Stimulated activated CD8-positive, alpha-beta memory T cell treated with anti-CD3 and anti-CD28 coated beads, Interleukin-2, amount 100 ng/mL, for 1 hour (primary cell): Measurements from ENCODE around the gene CEACAM1.
"Not testable (repeated sequence)": the region's sequence is repeated elsewhere in the genome, so short reads cannot be mapped to it uniquely, and the experiment has no call there.

ENCODE experiments used
- DNase-seq, 2 donors: peaks; one replicate each; pipeline ENCODE4 v3.0.0-alpha.2; 2020; ENCODE audit warnings: low read depth in 2 of 2

Gene CEACAM1

DNA sequence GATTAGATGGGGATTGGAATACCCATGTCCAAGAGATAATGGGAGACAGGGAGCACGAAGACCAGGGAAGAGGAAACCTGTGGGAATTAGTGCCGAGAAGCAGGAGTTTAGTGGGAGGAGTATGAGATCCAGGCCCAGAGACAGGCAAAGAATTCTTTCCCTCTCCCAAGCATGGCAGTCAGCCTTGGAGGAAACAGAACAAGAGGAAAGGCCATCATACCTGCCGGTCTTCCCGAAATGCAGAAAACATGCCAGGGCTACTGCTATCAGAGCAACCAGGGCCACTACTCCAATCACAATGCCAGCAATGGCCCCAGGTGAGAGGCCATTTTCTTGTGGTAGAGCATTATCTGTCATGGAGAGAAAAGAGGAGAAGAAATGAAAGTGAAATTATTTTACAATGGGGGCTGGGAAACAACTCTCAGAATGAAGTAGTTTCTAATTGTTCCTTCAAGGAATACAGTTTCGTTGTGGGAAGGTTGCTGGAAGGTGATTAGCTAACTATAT is 16.1 kb downstream of the CEACAM1 start:
- DNase-seq, result no peak

- DNase-seq, result no peak
Measured at GRCh38 chr19:42511340-42511739, 16.9 kb downstream of the CEACAM1 start.

DNA sequence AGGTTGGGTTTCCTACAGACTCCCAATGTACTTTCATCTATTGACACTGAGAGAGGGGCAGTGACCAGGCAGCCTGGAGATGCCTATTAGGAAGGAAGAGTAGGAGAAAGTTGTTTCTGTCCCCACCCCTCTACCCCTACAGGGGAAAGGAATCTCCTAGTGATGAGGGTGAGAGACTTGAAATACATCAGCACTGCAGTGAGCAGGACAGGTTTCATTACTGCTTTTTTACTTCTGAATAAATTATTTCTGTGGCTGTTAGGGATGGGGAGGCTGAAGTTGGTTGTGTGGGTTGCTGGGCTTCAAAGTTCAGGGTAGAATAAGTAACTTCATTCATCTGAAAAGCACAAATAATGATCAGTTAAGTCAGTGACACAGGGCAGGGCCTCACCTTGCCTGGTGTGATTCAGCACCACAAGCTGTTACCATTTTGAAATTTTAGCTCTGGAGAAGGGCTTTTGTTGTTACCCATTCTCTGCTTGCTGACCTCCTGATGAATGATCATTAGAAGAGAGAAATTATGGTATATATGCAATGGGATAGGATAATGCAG is 19.3 kb downstream of the CEACAM1 start:
- DNase-seq, result no peak

GRCh38 chr19:42505066-42505465 is 23.2 kb downstream of the CEACAM1 start:
- DNase-seq, result no peak

DNA sequence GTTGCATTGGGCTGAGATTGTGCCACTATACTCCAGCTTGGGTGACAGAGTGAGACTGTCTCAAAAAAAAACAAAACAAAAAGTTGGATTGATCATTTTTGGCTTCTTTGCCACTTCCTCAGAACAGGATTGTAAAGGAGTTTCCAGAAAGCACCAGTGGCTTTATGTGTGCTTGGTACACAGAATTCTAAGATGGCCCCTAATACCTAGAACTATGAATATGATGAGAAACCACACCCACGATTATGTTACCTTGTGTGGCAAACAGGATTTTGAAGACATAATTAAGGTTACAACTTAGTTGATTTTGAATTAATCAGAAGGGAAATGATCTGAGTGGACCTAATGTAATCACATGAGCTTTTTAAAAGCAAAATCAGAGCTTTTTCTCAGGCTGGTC is 26.5 kb downstream of the CEACAM1 start:
- no peak for DNase-seq

- DNase-seq, result not testable (repeated sequence)
Measured at GRCh38 chr19:42501243-42501642, 27.0 kb downstream of the CEACAM1 start.

- no peak for DNase-seq
Measured at GRCh38 chr19:42498169-42498757, 30.0 kb downstream of the CEACAM1 start.

DNA sequence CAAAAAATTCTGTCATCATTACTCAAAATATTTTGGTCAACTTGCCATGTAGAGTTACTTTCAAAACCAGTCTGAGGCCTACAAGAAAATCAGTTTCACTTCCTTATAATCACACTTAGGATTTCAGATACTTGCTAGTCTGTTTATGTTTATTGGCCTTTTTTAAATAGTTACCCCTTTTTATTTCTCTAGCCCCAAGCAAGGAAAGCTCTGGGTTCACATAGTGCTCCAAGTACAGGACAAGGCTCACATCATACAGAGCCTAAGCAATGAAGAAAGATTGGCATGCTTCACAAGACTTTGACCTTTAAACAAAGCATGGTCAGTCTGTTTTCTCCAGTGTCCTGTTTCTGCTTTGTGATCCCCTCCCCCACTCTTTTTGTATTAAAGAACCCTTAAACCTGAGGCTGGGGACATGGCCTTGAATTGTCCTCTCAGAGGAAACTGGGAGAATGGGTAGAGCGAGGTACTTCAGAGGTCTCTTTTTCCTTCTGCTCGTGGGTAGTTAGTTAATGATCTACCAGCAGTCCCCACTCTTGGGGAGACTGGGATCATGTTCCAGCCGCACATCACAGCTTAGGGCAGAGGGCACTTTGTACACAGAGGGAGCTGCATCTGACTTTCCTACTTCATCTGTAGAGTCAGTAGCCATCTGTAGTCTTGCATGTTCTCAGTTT is 30.7 kb downstream of the CEACAM1 start:
- DNase-seq, result no peak

DNA sequence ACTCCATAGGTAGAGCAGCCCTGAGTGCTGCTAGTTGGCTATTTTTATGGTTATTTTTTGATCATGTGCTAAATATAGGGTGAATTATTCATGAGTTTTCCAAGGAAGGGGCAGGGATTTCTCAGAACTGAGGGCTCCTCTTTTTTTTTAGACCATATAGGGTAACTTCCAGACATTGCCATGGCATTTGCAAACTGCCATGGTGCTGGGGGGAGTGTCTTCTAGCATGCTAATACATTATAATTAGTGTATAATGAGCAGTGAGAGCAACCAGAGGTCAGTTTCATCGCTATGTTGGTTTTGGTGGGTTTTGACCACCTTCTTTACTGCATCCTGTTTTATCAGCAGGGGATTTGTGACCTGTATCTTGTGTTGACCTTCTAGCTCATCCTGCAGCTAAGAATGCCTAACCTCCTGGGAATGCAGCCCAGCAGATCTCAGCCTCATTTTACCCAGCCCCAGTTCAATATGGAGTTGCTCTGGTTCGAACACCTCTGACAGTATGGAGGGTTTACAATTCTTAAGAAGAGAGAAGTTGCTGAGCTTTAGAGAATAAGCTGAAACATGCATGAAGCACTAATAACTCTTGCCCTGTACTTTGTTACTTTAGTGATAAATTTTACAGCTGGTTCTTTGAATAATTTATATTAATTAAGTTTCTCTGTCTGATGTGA is 31.7 kb downstream of the CEACAM1 start:
- no peak for DNase-seq

DNA sequence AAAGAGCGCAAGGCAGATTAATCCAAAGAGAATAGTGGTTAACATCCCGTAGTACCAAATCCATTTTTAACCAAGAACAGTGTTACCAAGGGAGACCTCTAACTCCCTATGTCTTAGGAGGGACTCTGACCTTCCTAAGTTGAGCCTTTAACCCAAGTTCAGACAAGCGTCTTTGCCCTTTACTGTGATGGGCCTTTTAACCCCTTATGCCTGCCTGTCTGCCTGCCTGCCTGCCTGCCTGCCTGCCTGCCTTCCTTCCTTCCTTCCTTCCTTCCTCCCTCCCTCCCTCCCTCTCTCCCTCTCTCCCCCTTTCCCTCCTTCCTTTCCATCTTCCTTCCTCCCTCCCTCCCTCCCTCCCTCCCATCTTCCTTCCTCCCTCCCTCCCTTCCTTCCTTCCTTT is 32.6 kb downstream of the CEACAM1 start:
- DNase-seq, result no peak

DNA sequence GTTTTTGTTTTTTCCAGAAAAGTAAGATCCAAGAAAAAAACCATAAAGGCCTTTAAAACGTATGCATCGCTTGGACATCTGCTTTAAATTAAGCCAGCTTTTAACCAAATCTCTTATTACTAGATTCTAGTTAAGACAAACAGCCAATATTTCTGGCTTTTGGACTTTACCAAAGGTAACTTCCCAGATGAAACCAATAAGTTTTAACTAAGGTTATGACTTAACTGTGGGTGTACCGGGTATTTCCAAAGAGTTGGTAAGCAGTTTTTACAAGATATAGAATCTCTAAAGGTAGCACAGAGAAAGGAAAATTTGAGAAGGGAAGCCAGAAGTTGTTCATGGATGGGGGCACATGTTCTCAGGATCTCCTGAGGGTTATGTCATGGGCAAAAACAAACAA is 34.0 kb downstream of the CEACAM1 start:
- DNase-seq, result no peak

- no peak for DNase-seq
Measured at GRCh38 chr19:42488783-42489521, 39.3 kb downstream of the CEACAM1 start.

DNA sequence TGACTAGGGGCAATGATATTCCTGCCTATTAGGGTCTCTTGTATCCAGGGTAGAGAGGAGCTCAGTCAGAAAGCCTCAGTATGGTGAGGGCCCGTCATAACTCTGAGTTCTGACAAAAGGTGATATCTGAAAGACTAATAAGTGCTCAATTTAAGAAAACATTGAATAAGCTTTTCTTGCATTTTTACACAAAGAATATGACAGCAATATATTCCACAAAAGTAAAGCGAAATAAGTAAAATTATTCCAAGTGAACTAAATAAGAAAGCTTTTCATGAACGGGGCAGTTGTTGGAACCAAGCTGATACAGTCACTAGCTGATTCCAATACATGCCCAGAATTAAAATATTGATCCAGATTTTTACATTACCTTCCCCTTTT is 40.5 kb downstream of the CEACAM1 start:
- DNase-seq, result no peak

DNA sequence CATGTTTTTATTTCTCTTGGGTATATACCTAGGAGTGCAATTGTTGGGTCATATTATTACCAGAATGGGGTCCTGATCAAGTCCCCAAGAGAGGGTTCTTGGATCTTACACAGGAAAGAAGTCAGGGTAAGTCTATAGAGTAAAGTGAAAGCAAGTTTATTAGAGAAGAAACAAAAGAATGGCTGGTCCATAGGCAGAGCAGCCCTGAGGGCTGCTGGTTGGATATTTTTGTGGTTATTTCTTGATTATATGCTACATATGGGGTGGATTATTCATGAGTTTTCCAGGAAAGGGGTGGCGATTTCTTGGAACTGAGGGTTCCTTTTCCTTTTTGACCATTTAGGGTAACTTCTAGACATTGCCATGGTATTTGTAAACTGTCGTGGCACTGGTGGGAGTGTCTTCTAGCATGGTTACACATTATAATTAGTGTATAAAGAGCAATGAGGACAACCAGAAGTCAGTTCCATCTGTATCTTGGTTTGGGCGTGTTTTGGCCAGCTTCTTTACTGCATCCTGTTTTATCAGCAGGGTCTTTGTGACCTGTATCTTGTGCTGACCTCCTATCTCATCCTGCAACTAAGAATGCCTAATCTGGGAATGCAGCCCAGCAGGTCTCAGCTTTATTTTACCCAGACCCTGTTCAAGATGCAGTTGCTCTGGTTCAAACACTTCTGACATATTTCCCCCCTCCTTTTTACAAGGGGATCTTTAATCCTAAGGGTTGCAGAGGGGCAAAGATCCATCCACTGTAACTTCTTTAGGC is 41.1 kb downstream of the CEACAM1 start:
- DNase-seq, result no peak

DNA sequence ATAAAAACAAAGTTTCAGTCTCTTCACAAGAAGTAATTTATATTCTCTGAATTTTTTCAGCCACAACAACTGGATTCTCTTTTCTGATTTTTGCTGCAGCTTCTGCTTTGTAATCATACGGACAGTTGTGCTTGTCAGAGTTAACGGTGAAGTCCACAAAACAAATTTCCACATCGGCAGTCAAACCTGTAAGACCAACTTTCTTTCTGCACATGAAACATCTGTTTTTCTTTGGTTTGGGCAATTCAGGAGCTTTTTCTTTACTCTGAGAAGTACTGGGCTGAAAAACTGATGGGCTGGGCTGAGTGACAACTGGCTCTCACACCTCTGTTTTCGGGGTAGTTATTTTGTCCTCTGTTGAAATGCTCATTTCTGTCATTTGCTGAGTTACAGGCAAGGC is 43.2 kb downstream of the CEACAM1 start:
- DNase-seq, result not testable (repeated sequence)

GRCh38 chr19:42480335-42481095 is 47.8 kb downstream of the CEACAM1 start:
- DNase-seq, result no peak

DNA sequence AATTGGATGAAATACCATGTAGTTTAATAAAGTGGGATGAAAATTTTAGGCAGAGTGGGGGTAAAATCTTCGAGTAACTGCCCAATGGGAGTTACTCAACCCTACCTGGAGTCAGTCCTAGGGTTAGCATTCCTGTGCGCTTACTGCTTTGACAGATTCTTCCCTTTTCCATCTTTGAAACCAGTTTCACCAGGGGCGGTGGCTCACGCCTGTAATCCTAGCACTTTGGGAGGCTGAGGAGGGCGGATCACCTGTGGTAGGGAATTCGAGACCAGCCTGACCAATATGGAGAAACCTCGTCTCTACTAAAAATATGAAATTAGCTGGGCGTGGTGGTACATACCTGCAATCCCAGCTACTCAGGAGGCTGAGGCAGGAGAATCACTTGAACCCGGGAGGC is 48.5 kb downstream of the CEACAM1 start:
- DNase-seq, result no peak

GRCh38 chr19:42478765-42479311 is 49.4 kb downstream of the CEACAM1 start:
- no peak for DNase-seq

GRCh38 chr19:42477933-42478332 is 50.3 kb downstream of the CEACAM1 start:
- no peak for DNase-seq

GRCh38 chr19:42477117-42477516 is 51.2 kb downstream of the CEACAM1 start:
- no peak for DNase-seq
